LNCAP (cell line): ENCODE data around the gene SAE1.
A peak's percentile ranks its signal among the peaks of the same experiment; 100 is the strongest.

Experiments
- TF ChIP-seq, protein P1 (sequence below): fragments of 450-650 bp; IDR thresholded peaks from 2 replicates; pipeline ENCODE4 v1.5.1; 2017; ENCODE audit warnings: mild to moderate bottlenecking

Gene SAE1

GRCh38 chr19:47112997-47113849 lies 17.4 kb upstream of the SAE1 start, which contains the start of gene ZC3H4:
TSS of gene ZC3H4 (minus strand) at chr19:47113776. CDS start at chr19:47112584, 1,192 bp downstream.
- TF ChIP-seq, protein P1, sequence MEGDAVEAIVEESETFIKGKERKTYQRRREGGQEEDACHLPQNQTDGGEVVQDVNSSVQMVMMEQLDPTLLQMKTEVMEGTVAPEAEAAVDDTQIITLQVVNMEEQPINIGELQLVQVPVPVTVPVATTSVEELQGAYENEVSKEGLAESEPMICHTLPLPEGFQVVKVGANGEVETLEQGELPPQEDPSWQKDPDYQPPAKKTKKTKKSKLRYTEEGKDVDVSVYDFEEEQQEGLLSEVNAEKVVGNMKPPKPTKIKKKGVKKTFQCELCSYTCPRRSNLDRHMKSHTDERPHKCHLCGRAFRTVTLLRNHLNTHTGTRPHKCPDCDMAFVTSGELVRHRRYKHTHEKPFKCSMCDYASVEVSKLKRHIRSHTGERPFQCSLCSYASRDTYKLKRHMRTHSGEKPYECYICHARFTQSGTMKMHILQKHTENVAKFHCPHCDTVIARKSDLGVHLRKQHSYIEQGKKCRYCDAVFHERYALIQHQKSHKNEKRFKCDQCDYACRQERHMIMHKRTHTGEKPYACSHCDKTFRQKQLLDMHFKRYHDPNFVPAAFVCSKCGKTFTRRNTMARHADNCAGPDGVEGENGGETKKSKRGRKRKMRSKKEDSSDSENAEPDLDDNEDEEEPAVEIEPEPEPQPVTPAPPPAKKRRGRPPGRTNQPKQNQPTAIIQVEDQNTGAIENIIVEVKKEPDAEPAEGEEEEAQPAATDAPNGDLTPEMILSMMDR, result no peak

GRCh38 chr19:47113850-47114651 lies 16.6 kb upstream of the SAE1 start:
- TF ChIP-seq, protein P1, result no peak

DNA sequence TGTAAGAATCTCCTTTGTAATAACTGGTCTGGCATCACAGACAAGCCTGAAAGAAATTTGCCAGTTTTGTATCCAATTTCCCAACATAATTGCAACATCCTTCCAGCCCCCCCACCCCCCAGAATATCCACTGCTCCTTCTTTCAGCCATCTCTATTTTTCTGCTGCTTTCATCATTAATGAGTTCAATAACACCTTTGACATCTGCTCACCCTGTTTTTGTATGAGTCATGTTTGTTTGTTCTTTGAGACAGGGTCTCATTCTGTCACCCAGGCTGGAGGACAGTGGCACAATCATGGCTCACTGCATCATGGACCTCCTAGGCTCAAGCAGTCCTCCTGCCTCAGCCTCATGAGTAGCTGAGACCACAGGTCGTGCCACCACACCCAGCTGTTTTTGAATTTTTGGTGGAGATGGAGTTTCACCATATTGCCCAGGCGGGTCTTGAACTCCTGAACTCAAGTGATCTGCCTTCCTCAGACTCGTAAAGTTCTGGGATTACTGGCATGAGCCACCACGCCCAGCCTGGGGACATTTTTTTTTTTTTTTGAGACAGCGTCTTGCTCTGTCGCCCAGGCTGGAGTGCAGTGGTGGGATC lies 10.1 kb upstream of the SAE1 start:
- TF ChIP-seq, protein P1, result no peak

DNA sequence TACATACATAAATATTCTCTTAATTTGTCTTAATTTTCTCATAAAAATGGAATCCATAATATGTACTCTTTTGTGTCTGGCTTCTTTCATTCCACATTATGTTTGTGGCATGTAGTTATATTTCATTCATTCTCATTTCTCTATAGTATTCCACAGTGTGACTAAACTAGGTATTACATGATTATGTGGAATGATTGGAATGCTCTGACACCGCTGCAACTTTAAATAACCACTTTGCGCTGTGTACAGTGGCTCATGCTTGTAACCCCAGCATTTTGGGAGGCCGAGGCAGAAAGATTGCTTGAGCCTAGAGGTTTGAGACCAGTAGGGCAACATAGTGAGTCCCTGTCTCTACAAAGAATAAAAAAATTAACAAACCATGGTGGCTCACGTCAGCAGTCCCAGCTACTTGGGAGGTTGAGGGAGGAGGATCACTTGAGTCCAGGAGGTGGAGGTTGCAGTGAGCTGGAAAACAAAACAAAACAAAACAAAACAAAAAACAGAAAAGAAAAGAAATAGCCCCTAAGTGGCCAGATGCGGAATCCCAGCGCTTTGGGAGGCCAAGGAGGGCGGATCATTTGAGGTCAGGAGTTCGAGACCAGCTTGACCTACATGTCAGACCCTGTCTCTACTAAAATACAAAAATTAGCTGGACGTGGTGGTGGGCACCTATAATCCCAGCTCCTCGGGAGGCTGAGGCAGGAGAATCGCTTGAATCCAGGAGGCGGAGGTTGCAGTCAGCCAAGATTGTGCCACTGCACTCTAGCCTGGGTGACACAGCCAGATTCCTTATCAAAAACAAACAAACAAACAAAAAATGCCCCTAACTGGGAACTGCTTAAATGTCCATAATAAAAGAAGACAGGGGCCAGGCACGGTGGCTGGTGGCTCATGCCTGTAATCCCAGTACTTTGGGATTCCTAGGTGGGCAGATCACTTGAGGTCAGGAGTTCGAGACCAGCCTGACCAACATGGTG lies 8.0 kb upstream of the SAE1 start:
- TF ChIP-seq, protein P1, result no peak

DNA sequence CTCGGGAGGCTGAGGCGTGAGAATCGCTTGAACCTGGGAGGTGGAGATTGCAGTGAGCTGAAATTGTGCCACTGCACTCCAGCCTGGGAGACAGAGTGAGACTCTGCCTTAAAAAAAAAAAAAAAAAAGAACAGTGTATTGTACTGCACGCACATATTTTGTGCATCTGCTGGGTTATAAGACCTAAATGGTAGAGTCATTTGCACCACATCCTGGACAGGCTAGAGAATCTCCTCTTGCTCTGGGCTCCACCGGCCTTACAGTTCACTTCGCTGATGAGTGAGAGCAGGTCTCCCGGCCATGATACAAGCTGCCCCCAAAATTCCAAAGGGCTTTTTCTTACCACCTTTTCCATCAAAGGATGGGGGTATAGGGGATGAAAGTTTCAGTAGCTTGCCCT lies 7.2 kb upstream of the SAE1 start:
- TF ChIP-seq, protein P1, result no peak

GRCh38 chr19:47124937-47125668 lies 5.5 kb upstream of the SAE1 start:
- TF ChIP-seq, protein P1, result peak; percentile 27; the same call in 1 of the 2 replicates
